GM13977 (cell line): Measurements from ENCODE around the gene GOLGA2.

Experiments
- DNase-seq: peaks from one replicate; pipeline ENCODE4 v3.0.0; 2012; ENCODE audit warnings: low spot score
- CTCF ChIP-seq: IDR thresholded peaks from 2 replicates; pipeline ENCODE4 v1.5.1; 2012; ENCODE audit warnings: mild to moderate bottlenecking, control low read depth; ENCODE audit not compliant: insufficient read depth; ENCODE audit errors: extremely low read depth, missing control alignments
- in situ Hi-C: fragments of 300-500 bp; cut with MboI; formaldehyde crosslinking; loops from one replicate; pipeline ENCODE4 v1.12.0; 2022; ENCODE audit warnings: low sequenced_read_pairs, low pct_unique_long_range_greater_than_20kb, mixed read lengths, inconsistent platforms; ENCODE audit not compliant: unreplicated experiment

GOLGA2 gene

GRCh38 chr9:128321879-128322403 lies 46.1 kb upstream of the GOLGA2 start:
- in situ Hi-C loops, result no loop called here
- no peak for TF ChIP-seq CTCF
- no peak for DNase-seq

- no peak for DNase-seq
- no peak for TF ChIP-seq CTCF
- in situ Hi-C loops, result no loop called here
Observed at GRCh38 chr9:128321343-128321742, 45.5 kb upstream of the GOLGA2 start.

- in situ Hi-C loops, result no loop called here
- no peak for DNase-seq
- TF ChIP-seq CTCF, result no peak
Observed at GRCh38 chr9:128317629-128318028, 41.8 kb upstream of the GOLGA2 start.

- in situ Hi-C loops, result no loop called here
- no peak for TF ChIP-seq CTCF
- DNase-seq, result no peak
Observed at GRCh38 chr9:128316421-128316820, 40.6 kb upstream of the GOLGA2 start.

DNA sequence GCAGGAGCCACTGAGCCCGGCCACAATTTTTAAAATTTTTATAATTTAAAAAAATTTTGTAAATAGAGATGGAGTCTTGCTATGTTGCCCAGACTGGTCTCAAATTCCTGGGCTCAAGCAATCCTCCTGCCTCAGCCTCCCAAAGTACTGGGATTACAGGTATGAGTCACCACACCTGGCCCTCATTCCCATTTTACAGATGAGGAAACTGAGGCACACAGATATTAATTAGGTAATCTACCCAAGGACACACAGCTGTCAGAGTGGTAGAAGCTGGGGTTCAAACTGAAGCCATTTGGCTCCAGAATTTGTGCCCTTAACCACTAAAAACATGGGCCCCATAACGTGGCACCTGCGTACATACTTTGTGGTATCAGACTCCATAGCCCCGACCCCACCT lies 38.9 kb upstream of the GOLGA2 start:
- no peak for TF ChIP-seq CTCF
- no peak for DNase-seq
- in situ Hi-C loops, result no loop called here

DNA sequence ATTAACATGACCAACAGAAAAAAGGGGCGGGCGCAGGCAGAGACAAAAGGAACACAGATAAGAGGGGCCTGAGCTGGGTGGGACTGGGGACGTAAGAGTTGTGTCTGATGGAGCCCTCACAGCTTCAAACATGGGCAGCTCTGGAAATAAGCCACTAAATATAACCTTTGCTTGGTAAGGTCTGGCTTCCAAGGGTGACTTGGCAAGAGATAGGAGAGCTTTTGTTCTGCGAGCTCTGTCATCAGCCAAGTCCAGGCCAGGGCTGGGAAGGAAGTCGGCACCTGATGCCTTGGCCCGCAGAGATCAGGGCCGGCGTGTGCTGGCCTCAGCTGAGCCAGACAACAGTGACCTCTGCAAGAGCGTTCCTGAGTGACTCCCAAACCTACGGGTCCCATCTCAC lies 34.7 kb upstream of the GOLGA2 start:
- TF ChIP-seq CTCF, result no peak
- no peak for DNase-seq
- in situ Hi-C loops, result no loop called here

GRCh38 chr9:128309551-128309950 lies 33.7 kb upstream of the GOLGA2 start:
- in situ Hi-C loops, result no loop called here
- TF ChIP-seq CTCF, result no peak

More at GRCh38 chr9:128309551-128309950, 33.7 kb upstream of the GOLGA2 start:
- DNase-seq, result no peak
